ENCODE measurements around the gene SNN.

SNN gene

GRCh38 chr16:11712122-11712521 is 43.9 kb downstream of the SNN start:
- Histone ChIP-seq H4K20me1 (ENCODE audit: insufficient read depth, low read length, poor library complexity, severe bottlenecking) (no peaks in the 10 kb centered on the region), H3K9me2 (replicated peaks; ENCODE audit: low read depth, low read length) (no peaks in the 10 kb centered on the region), H3K4me2 (ENCODE audit: low read depth, low read length, poor library complexity, severe bottlenecking) (no peak overlapping the region), H3F3A (ENCODE audit: low read depth) (no peaks in the 10 kb centered on the region), H3K4me3 (ENCODE audit: low read length, poor library complexity, severe bottlenecking) (no peak overlapping the region), H2AFZ (ENCODE audit: low read length) (no peak overlapping the region), H3K27me3 (ENCODE audit: insufficient read depth, low read length, poor library complexity, severe bottlenecking) (no peaks in the 10 kb centered on the region), H3K4me1 (ENCODE audit: insufficient read depth, low read length, poor library complexity, severe bottlenecking) (peaks cover 4% of the 10 kb centered on the region), H3K79me2 (ENCODE audit: insufficient read depth, low read length) (no peaks in the 10 kb centered on the region), H3K36me3 (ENCODE audit: insufficient read depth, low read length) (peaks cover 10% of the 10 kb centered on the region; the same call in 1 of the 2 replicates), H3K9ac (ENCODE audit: low read depth, low read length, poor library complexity, severe bottlenecking) (no peak overlapping the region), H3K9me3 (ENCODE audit: insufficient read depth, low read depth, low read length) (no peaks in the 10 kb centered on the region)
- no peak for TF ChIP-seq EZH2phosphoT487 (IDR thresholded peaks at IDR 0.05; ENCODE audit: borderline replicate concordance)
- TF ChIP-seq CTCF (conservative IDR thresholded peaks at IDR 0.05; ENCODE audit: low read length), result no peak

- H3F3A ChIP-seq (ENCODE audit: low read depth), result no peaks in the 10 kb centered on the region
- H3K9me2 ChIP-seq (replicated peaks; ENCODE audit: low read depth, low read length), result no peaks in the 10 kb centered on the region
- H3K36me3 ChIP-seq (ENCODE audit: insufficient read depth, low read length), result peaks cover 13% of the 10 kb centered on the region; the same call in 1 of the 2 replicates
- H3K4me1 ChIP-seq (ENCODE audit: insufficient read depth, low read length, poor library complexity, severe bottlenecking), result peaks cover 9% of the 10 kb centered on the region
- H2AFZ ChIP-seq (ENCODE audit: low read length), result no peak overlapping the region
- H3K4me3 ChIP-seq (ENCODE audit: low read length, poor library complexity, severe bottlenecking), result no peak overlapping the region
- H3K4me2 ChIP-seq (ENCODE audit: low read depth, low read length, poor library complexity, severe bottlenecking), result no peak overlapping the region
- no peak overlapping the region for H3K9ac ChIP-seq (ENCODE audit: low read depth, low read length, poor library complexity, severe bottlenecking)
- H3K79me2 ChIP-seq (ENCODE audit: insufficient read depth, low read length), result no peaks in the 10 kb centered on the region
- TF ChIP-seq EZH2phosphoT487 (IDR thresholded peaks at IDR 0.05; ENCODE audit: borderline replicate concordance), result no peak
- TF ChIP-seq CTCF (conservative IDR thresholded peaks at IDR 0.05; ENCODE audit: low read length), result no peak
- H3K27me3 ChIP-seq (ENCODE audit: insufficient read depth, low read length, poor library complexity, severe bottlenecking), result no peaks in the 10 kb centered on the region
- no peaks in the 10 kb centered on the region for H3K9me3 ChIP-seq (ENCODE audit: insufficient read depth, low read depth, low read length)
- no peaks in the 10 kb centered on the region for H4K20me1 ChIP-seq (ENCODE audit: insufficient read depth, low read length, poor library complexity, severe bottlenecking)
Observed at GRCh38 chr16:11715246-11715947, 47.1 kb downstream of the SNN start.

- Histone ChIP-seq H3K9me2 (replicated peaks; ENCODE audit: low read depth, low read length) (no peaks in the 10 kb centered on the region), H3K4me3 (ENCODE audit: low read length, poor library complexity, severe bottlenecking) (no peak overlapping the region), H3K4me2 (ENCODE audit: low read depth, low read length, poor library complexity, severe bottlenecking) (no peak overlapping the region), H3K9ac (ENCODE audit: low read depth, low read length, poor library complexity, severe bottlenecking) (no peak overlapping the region), H3K36me3 (ENCODE audit: insufficient read depth, low read length) (peaks cover 13% of the 10 kb centered on the region; the same call in 1 of the 2 replicates), H3K79me2 (ENCODE audit: insufficient read depth, low read length) (no peaks in the 10 kb centered on the region), H2AFZ (ENCODE audit: low read length) (no peak overlapping the region), H3F3A (ENCODE audit: low read depth) (no peaks in the 10 kb centered on the region), H3K4me1 (ENCODE audit: insufficient read depth, low read length, poor library complexity, severe bottlenecking) (peaks cover 9% of the 10 kb centered on the region), H3K9me3 (ENCODE audit: insufficient read depth, low read depth, low read length) (no peaks in the 10 kb centered on the region), H4K20me1 (ENCODE audit: insufficient read depth, low read length, poor library complexity, severe bottlenecking) (no peaks in the 10 kb centered on the region), H3K27me3 (ENCODE audit: insufficient read depth, low read length, poor library complexity, severe bottlenecking) (no peaks in the 10 kb centered on the region)
- no peak for TF ChIP-seq EZH2phosphoT487 (IDR thresholded peaks at IDR 0.05; ENCODE audit: borderline replicate concordance)
- TF ChIP-seq CTCF (conservative IDR thresholded peaks at IDR 0.05; ENCODE audit: low read length), result no peak
Observed at GRCh38 chr16:11716336-11716735, 48.1 kb downstream of the SNN start.
